22Rv1 (cell line): ENCODE results near the gene TBC1D22A.

ENCODE experiments used
- H3K27ac ChIP-seq: fragments of 450-650 bp; 2 replicates; pipeline ENCODE4 v1.5.1; 2017
- ZFX ChIP-seq: fragments of 450-650 bp; IDR thresholded peaks from 2 replicates; pipeline ENCODE4 v1.6.1; 2017; ENCODE audit warnings: antibody characterized with exemption, borderline replicate concordance
- TF ChIP-seq, protein P1 (sequence below): fragments of 450-650 bp; IDR thresholded peaks from 2 replicates; pipeline ENCODE4 v1.5.1; 2017; ENCODE audit warnings: mild to moderate bottlenecking

TBC1D22A gene

DNA sequence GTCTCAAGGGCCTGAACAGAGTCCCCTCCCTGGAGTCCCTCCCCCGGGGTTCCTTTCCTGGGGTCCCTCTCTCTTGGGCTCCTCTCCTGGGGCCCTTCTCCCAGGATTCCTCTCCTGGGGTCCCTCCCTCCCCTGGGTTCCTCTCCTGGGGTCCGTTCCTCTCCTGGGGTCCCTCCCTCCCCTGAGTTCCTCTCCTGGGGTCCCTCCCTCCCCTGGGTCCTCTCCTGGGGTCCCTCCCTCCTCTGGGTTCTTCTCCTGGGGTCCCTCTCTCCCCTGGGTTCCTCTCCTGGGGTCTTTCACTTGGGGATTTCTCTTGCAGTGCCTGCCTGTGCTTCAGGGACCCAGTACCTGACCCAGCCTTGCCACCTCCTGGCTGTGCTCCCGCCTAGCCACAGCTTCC lies 386.1 kb downstream of the TBC1D22A start:
- TF ChIP-seq ZFX, result no peak
- TF ChIP-seq, protein P1, sequence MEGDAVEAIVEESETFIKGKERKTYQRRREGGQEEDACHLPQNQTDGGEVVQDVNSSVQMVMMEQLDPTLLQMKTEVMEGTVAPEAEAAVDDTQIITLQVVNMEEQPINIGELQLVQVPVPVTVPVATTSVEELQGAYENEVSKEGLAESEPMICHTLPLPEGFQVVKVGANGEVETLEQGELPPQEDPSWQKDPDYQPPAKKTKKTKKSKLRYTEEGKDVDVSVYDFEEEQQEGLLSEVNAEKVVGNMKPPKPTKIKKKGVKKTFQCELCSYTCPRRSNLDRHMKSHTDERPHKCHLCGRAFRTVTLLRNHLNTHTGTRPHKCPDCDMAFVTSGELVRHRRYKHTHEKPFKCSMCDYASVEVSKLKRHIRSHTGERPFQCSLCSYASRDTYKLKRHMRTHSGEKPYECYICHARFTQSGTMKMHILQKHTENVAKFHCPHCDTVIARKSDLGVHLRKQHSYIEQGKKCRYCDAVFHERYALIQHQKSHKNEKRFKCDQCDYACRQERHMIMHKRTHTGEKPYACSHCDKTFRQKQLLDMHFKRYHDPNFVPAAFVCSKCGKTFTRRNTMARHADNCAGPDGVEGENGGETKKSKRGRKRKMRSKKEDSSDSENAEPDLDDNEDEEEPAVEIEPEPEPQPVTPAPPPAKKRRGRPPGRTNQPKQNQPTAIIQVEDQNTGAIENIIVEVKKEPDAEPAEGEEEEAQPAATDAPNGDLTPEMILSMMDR, result no peak
- no peak overlapping the region for H3K27ac ChIP-seq

- H3K27ac ChIP-seq, result no peak overlapping the region
- TF ChIP-seq, protein P1, result no peak
- TF ChIP-seq ZFX, result no peak
Observed at GRCh38 chr22:47148956-47149728, 386.7 kb downstream of the TBC1D22A start.

DNA sequence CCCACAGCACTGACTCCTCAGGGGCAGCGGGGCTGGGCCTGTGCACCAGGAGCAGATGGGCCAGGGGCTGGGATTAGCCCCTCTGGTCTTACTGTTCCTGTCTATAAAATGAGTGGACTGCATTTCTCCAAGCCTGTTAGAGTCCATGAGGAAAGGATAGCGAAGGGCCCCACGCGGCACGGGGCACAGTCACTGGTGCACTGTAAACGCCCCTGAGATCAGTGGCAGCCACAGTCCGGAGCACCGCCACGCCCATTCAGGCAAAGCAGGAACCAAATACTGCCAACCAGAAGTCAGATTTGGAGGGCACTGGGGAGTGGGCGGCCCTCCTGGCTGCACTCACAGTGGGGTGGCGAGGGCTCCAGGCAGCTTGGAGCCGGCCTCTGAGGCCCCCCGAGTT lies 387.5 kb downstream of the TBC1D22A start:
- no peak overlapping the region for H3K27ac ChIP-seq
- TF ChIP-seq ZFX, result no peak
- TF ChIP-seq, protein P1, result no peak

GRCh38 chr22:47150426-47150825 lies 388.0 kb downstream of the TBC1D22A start:
- TF ChIP-seq, protein P1, result no peak
- TF ChIP-seq ZFX, result no peak
- H3K27ac ChIP-seq, result no peak overlapping the region

DNA sequence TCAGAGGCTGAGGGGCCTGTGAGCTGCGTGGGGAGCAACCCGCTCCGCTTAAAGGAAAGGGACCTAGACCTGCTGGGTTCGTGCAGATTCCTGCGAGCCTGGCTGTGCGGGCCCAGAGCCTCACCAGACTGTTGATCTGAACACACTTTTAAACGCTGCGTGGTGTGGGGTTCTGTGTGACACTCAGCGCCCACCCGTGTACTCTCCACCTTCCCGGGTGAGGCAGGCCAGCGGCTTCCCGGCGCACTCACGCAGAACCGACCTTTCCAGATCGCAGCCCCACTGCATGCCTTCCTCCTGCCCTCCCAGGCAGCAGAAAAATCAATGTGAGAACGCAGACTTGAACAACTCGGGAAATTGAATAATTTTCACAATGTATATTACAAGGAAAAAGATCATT lies 388.6 kb downstream of the TBC1D22A start:
- H3K27ac ChIP-seq, result no peak overlapping the region
- TF ChIP-seq, protein P1, result no peak
- no peak for TF ChIP-seq ZFX

DNA sequence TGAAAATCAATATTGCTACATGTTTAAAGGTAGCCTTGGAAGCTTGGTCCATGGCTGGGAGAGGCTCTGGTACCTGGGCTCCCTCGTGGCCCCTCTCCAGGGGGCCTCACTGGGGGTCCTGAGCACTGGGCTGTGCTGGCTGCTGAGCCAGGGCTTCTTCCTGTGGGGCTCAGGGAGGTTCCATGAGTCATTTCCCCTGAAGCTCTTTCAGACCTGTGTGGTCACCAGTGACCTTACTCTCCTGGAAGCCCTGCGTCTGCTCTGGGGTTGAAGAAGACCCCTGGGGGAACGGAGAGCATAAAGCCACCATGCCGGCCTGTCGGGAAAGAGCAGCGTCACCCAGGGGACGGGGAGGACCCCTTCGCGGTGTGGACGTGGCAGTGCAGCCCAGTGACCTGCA lies 389.0 kb downstream of the TBC1D22A start:
- TF ChIP-seq ZFX, result no peak
- TF ChIP-seq, protein P1, result no peak
- H3K27ac ChIP-seq, result no peak overlapping the region

- TF ChIP-seq ZFX, result no peak
- TF ChIP-seq, protein P1, result no peak
Observed at GRCh38 chr22:47152236-47152635, 389.8 kb downstream of the TBC1D22A start.

More at GRCh38 chr22:47152236-47152635, 389.8 kb downstream of the TBC1D22A start:
- H3K27ac ChIP-seq, result no peak overlapping the region
